IPS DF 4.7 (cell line): ENCODE data around the gene GAS6.

ENCODE experiments used
- DNase-seq: peaks from one replicate; pipeline ENCODE4 v3.0.0-alpha.2; 2013; ENCODE audit warnings: low spot score; ENCODE audit errors: extremely low read depth

Gene GAS6

DNA sequence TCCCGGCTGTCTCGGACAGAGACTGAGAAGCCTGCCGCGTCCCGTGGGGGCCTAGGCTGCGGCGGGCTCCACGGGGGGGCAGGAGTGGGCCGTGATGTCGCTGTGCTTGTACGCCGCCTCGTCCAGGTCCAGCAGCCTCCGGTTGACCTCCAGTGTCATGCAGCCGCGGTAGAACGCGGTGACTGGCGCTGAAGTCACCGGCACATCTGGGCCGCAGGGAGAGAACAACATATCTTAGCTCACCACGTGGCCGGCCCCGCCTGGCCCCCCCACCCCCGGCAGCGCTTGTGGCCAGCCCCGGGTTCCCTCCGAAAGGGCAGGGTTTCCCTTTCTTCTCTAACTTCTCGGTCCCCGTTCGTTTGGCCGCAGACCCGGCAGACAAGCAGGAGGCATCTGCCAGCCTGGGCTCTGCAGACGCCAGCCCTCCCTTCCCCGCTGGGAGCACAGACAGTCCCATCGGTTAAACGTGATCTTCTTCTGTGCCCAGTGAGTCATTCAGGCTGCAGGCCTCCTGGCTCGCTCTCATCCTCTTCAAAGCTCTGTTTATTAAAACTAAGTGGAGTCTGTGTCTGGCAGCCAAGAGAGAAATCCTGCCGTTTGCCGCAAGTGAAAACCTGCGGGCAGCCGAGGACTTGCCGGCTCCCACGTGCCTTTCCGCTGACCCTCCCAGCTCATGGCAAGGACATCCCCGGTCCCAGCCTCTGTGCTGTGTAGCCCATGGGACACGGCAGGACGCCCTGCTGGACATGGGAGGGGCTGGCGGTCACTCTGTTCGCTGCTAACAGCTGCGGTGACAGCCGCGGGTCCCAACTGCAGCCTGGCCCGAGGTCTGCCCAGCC is 42.8 kb downstream of the GAS6 start:
- no peak for DNase-seq

DNA sequence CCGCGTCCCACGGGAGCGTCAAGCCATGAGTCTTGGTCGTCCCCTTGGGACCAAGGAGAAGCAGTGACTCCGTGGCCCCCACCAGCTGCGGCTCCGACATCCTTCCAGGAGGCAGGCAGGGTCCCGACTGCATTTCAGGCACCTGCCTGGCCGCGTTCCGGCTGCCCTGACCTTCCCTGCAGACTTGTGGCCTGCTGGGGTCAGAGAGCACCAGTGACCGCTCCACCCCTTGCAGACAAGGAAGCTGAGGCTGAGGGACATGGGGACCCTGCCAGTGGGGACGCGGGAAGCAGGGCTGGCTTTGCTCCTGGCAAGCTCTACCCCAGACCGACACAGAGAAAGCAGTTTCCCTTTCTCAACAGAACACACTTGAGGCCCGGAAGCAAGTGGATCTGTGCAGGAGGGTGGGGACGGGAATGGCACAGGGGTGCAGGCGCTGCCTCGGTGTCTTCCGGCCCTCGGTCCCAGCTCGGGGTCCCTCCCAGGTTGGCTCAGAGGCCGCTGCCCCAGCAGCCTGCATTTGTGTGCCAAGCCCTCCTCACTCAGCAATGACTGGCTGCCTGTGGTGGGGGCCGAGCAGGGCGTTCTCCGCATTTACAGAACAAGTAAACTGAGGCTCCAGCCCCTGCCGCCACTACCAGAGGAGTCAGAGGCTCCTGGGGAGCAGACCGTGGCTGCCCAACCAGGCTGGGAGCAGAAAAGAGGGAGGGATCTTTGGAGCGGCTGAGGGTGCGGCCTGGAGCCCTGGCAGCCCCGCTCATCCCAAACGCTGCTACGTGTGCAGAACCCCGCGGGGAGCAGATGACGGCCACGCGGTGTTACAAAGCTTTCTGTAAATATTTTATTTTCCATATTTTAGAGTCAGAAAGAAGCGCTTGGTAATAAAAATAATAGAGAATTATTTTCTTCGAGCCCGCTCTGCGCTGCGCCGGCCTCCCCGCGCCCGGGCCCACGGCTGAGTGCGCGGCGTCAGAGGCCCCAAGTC is 43.9 kb downstream of the GAS6 start:
- no peak for DNase-seq

DNA sequence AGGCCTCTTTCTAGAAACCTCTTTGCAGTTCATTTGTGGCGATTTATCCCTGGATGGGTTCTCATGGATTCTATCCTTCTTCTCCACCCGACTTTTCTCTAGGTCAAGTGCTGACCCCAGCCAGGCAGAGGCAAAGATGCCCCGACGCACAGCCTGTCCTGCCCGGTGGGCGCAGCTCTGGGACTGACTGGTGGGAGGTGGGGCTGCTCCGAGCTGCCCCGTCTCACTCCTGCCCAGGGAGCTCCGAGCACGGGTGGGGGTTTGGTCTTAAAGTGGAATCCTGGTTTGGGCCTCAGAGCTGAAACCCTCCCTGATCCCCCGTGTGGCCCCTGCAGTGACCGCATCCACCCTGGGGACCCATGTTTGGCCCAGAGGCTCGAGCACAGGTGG is 44.5 kb downstream of the GAS6 start:
- no peak for DNase-seq

DNA sequence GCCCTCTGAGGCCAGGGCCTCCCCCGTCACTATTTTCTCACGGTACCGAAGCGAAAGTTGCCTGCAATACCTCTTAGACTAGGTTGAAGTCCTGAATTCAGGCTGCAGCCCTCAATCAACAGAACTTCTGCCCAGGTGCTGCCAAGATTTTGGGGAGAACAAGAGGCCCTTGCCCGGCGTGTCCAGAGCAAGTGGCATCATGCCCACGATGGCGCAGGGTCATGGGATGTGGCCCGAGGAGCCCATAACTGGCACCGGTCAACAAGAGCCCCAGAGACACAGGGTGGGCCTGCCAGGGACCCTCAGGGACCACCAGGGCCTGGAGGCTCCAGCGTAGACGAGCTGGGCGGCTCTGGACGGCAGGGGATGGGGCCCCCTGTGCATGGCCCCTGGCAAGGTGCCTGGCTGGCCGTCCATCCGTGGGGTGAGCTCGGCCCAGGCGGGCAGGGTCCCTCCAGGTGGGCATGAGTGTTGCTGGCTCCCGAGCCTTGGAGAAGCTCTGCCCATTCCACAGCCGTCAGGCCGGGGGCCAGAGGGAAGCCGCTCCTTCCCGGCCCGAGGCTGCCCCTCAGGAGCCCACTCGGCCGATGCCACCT is 45.1 kb downstream of the GAS6 start:
- DNase-seq, result no peak

DNA sequence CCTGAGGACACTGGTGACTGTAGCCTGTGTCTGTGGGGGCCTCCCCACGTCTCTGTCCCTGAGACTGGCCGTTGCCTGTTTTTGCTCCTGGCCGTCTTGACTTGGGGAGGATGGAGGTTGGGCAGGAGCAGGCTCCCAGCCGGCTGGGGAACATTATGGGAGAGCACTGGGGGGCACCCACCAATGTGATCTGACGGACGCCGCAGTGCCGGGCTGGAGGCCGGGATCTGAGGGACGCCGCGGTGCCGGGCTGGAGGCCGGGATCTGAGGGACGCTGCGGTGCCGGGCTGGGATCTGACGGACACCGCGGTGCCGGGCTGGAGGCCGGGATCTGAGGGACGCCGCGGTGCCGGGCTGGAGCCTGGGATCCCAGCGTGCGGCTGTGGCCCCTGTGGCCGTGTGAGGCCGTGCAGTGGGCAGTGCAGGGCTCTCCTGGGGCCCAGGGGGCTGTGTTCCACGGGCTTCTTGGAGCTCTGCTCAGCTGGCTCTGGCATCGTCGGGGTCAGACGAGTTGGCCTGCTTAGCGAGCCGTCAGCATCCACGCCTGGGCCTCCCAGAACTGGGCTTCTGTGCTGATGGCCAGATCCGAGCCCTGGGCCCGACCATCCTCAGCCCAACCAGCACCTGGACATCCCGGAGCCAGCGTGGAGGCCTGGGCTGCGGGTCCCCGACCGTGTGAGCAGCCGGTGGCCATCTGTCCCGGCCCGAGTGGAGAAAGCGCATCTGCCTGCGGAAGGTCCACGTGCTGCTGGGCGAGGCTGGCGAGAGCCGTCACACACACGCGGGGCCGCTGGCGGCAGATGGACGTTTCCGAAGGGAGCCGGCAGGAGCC is 45.8 kb downstream of the GAS6 start:
- no peak for DNase-seq

DNA sequence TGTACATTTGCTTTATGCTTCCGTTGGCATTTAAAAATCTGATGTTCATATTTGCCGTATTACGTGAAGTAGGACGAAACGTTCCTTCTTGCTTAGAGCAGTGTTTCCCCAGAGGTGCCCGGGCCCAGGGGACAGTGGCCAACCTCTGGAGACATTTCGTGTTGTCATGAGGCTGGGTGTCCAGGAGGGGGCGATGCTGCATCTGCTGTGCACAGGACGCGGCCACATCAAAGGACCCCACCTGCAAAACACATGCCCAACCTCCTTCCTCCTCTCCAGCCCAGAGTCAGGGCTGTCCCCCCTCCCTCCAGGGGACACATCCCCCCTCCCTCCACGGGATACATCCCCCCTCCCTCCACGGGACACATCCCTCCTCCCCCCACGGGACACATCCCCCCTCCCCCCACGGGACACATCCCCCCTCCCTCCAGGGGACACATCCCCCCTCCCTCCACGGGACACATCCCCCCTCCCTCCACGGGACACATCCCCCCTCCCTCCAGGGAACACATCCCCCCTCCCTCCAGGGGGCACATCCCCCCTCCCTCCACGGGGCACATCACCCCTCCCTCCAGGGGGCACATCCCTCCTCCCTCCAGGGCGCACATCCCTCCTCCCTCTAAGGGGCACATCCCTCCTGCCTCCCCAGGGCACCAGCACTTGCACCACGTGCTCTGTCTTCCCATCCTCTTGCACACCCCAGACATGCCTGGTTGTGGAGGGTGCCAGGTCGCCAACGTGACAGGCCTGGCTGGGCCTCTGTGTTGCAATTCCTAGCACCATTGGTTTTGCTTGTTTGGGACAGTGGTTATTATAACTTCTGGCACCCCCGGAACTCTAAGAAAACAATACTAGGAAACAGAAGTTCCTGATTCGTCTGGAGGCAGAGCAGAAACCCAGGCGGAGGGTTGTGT is 46.7 kb downstream of the GAS6 start:
- DNase-seq, result peak; percentile 60

DNA sequence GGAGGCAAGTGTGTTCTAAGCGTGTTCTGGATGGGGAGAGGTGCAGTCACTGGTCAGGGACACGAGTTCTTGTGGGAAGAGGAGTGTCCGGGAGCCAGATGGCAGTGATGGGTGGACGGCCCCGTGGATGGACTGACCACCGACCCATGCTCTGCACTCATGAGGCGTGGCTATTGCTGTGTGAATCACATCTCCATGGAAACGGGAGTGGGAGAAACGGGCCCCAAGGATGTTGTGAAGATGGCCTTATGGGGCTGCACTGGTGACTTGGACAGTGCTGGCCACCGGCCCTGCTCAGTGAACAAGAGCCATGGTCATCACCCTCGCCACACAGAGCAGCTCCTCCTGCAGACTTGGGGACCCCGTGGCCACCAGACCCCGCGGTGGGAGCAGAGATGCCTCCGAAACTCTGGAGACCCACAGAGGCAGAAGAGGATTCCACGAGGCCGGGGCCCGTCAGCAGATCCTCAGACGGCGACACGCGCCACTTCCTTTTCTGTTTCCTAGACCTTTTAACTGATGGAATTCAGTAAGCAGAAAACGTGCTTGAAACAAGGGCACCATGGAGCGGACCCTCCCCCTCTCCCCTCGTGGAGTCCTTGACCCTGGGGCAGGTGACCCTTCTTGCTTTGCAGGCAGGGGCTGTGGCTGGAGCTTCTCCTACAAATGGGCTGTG is 47.5 kb downstream of the GAS6 start:
- no peak for DNase-seq

DNA sequence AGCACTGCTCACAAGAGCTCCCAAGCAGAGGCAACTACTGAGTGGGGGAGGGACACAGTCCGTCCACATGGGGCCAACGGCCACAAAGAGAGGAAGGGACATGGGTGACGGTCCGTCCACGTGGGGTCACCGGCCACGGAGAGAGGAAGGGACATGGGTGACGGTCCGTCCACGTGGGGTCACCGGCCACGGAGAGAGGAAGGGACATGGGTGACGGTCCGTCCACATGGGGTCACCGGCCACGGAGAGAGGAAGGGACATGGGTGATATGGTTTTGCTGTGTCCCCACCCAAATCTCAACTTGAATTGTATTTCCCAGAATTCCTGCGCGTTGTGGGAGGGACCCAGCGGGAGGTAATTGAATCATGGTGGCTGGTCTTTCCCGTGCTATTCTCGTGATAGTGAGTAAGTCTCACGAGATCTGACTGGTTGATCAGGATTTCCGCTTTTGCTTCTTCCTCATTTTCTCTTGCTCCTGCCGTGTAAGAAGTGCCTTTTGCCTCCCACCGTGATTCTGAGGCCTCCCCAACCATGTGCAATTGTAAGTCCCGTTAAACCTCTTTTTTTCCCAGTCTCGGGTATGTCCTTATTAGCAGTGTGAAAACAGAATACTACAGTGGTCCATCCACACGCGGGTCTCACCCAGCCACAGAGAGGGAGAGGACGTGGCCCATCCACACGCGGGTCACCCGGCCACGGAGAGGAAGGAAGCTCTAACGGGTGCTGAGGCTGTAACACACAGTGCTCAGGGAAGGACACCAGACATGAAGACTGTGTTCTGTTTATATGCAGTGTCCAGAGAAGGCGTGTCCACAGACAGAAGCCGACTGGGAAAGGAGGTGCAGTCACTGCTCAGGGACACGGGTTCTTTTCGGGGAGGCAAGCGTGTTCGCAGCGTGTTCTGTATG is 48.5 kb downstream of the GAS6 start:
- no peak for DNase-seq

DNA sequence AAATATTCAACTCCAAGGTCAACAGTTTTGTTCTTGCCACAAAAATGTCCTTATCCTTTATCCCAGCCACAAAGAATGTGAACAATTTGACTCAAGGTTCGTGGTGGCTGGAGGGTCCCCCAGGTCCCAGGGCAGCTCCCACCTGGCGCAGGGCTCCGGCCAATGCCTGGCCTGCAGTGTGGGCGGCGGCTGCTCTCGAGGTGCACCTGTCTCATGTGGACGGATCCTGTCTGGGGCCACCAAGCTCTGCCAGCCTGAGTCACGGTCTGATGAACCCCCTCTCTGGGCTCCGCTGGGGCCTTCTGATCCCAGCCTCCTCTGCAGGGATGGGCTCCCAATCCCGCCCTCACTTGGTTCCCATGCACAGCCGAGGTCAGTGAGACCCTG is 49.4 kb downstream of the GAS6 start:
- no peak for DNase-seq

DNA sequence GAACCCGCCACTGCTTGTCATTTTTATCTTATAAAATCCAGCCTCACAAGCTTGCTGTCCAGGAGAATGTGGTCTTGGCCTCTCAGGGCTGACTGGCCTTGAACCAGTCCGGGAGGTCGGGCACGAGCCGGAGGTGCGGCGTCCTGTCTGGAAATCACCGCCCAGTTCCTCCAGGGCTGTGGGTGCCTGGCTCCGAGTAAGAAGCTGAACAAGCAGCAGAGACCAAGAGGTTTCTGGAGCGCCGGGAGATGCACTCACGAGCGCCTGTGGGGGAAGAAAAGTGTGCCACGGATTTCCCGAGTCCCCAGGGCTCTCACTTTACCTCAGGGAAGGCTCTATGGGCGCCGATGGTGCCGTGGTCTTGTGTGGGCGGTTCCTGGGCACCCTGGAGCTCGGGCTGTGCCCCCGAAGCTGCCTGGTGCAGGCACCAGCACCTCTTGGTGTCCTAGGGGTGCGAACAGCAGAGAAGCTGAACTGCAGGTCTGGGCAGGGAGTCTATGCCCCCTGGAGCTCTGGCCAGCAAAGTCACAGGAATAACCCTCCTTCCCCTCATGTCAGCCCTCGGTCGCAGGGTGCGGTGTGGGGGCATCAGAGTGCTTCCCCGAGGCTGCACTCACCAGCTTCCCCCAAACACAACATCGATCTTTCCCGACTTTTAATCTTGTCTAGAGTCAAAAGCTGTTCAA is 50.0 kb downstream of the GAS6 start:
- DNase-seq, result no peak

DNA sequence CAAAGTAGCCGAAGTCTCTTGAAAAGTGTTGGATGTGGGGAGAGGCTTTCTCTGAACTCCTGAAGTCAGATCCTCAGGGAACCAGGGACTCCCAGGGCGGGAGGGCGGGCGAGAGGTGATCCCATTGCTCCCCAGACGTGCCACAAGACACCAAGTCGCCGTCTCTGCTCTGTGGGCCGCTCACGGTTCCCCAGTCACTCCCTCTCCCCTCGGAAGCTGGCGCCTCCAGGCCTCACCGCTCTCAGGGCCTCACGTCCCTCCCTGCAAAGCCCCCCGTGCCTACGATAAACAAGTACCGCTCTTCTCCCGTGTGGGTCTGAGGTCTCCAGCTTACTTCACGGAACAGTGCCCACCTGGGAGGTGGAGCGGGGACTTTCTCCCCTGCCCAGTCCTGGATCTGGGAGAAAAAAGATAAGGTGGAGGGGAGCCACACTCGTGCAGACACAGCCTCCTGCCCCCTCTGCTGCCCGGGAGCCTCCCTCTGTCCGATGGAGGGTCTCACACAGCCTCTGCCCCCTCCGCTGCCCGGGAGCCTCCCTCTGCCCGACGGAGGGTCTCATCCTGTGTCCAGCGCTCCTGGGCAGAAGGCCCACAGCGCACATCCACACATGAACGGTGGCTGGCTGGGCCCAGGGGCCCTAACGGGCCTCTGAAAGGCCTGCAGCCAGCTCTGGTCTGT is 50.7 kb downstream of the GAS6 start:
- DNase-seq, result no peak

DNA sequence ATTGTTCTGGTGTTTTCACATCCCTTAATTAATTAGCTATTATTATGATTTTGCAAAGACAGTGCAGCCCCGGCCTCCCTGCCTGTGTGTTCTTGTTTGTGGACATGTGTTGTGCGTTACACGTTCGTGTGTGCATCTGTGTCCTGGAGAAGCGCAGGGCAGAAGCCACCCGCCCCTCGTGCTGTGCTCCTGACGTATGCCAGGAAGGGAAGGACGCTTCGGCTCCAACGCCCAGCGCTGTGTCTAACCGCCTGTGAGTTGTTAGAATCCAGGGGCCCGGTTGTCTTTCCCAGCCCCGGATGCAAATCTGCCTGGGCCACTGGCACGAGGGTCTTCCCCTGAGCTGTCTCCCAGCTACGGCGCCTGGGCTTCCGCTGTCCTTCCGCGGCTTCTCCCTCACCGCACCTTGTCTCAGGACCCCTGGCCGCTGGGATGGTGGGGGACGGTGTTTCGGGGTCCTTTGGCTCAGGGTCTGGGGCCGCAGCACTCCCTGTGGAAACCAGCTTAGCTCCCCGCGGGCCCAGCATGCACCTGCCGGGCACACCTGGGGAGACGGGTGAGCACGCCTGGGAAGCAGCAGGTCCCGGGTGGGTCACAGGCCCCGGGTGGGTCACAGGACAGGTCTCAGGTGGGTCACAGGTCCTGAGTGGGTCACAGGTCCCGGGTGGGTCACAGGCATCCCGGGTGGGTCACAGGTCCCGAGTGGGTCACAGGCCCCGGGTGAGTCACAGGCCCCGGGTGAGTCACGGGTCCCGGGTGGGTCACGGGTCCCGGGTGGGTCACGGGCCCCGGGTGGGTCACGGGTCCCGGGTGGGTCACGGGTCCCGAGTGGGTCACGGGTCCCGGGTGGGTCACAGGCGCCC is 51.5 kb downstream of the GAS6 start:
- no peak for DNase-seq

DNA sequence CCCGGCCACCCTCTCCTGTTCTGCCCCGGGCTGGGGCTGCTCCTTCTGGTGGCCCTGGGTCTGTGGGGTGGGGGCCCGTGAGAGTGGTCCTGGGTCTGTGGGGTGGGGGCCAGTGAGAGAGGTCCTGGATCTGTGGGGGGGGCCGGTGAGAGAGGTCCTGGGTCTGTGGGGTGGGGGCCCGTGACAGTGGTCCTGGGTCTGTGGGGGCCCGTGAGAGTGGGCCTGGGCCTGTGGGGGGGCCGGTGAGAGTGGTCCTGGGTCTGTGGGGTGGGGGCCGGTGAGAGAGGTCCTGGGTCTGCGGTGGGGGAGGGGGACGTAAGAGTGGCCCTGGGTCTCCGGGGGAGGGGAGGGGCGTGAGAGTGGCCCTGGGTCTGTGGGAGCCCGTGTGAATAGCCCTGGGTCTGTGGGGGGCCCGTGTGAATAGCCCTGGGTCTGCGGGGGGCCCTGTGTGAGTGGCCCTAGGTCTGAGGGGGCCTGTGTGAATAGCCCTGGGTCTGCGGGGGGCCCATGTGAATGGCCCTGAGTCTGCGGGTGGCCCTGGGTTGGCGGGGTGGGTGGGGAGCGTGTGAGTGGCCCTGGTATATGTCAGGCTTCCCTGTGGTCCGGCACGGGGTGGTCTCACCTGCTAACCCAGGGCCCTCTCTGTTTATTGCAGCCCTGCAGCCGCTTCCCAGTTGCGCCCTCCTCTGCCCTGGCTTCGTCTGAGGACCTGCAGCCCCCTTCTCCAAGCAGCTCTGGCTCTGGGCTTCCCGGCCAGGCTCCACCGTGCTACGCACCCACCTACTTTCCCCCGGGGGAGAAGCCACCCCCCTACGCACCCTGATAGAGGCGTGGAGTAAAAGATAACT is 52.6 kb downstream of the GAS6 start:
- DNase-seq, result no peak

DNA sequence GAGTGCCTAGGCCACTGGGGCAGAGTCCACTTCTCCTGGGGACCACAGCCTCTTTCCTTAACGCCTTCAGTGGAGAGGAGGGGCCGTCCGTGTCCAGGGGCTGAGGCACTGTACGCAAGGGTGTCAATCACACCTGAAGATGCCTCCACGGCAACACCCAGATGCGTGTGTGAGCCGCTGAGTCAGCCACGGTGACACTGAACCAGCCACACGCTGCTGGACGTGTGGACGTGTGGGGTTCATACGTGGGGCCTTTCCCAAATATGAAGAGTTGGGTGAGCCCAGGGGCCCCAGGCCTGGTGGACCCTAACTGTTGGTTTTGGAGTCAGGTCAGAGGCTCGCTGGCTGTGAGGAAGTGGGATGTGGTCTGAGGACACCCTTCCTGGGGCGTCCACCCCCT is 53.2 kb downstream of the GAS6 start:
- DNase-seq, result no peak

DNA sequence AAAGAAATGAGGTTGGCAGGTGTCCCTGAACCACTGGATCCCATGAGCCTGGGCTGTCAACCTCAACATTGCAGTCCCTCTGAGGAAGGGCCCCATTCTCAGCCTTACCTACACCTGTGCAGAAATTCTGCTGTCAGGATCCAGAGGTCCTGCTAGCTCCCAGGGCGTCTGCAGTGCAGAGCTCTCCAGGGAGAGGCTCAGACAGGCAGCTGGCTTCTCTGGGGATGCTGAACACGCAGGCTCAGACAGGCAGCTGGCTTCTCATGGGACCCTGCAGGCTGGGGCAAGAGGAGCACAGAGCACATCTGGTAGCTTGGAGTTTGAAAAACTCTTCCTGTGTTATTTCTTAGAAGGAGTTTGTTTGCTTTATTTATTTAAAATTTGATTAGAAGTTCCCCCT is 53.9 kb downstream of the GAS6 start:
- DNase-seq, result no peak
